Measurements from ENCODE around the gene ANKRD6.

DNA sequence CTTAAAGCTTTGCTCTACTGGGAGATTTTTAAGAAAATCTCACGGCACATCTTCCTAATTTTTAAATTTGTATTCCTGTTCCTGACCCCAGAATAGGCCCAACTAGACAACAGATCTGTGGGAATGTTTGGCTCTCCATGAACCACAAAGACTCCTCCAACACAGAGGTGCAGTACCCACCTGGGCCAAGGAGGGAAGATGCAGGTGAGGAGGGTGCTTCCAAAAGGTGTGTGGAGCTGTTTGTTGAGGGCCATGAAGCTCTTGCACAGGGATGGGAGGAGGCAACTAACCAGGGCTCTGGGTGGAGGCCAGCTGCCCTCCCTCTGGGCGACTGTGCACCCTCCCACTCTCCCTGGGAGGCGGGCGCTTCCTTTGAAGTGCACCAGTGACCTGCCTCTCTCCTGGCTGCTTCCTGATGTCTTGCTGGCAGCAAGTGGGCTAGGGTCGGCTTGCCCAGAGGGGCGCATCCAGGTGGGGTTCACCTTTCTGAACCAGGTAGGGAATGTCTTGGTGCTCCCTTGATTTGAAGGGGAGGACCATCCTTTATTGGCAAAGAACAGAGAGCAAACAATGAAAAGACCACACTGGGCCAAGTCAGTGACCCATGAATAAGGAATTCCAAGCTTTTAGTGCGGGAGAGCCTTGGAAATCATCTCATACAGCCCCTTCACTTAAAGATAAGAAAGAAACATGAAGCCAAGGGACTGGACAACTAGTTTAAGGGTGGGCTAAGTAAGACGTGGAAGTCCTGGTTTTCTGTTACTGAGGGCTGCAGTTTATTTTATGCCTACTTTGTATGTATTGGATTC lies 76.0 kb downstream of the ANKRD6 start:
- TF ChIP-seq POLR2A (IDR thresholded peaks at IDR 0.05) (no peak), CTCF (IDR thresholded peaks at IDR 0.05 in 4 of 5, conservative IDR thresholded peaks at IDR 0.05 in 1 of 5) (no peak)
